ENCODE measurements around the gene ICAM1. TPM values are rescaled to one million over a fixed set of nuclear protein-coding genes. Genes with fewer than 3 reads are reported as not detected.
A peak's percentile ranks its signal among the peaks of the same experiment; 100 is the strongest.

ICAM1 gene
- total RNA-seq, 1 donor: 6.5 TPM

GRCh38 chr19:10245189-10245939 lies 25.6 kb upstream of the ICAM1 start:
- no peak overlapping the region for H3K4me3 ChIP-seq (ENCODE audit: low read depth, low read length)
- no peak for DNase-seq (ENCODE audit: low read depth)
- no peak for TF ChIP-seq CTCF (IDR thresholded peaks at IDR 0.05; ENCODE audit: insufficient read depth, low read length)

GRCh38 chr19:10246511-10246910 lies 24.4 kb upstream of the ICAM1 start:
- no peak overlapping the region for H3K4me3 ChIP-seq (ENCODE audit: low read depth, low read length)
- no peak for DNase-seq (ENCODE audit: low read depth)
- TF ChIP-seq CTCF (IDR thresholded peaks at IDR 0.05; ENCODE audit: insufficient read depth, low read length): no peak

- TF ChIP-seq CTCF (IDR thresholded peaks at IDR 0.05; ENCODE audit: insufficient read depth, low read length): no peak
- H3K4me3 ChIP-seq (ENCODE audit: low read depth, low read length): peak within 1 kb of the TSS; percentile 81
- DNase-seq (ENCODE audit: low read depth): peak; percentile 99
Measured at GRCh38 chr19:10251792-10252694, 18.9 kb upstream of the ICAM1 start, which contains the start of gene MRPL4. MRPL4 (plus strand) TSS chr19:10252214; CDS start chr19:10252254, 40 bp downstream.

- H3K4me3 ChIP-seq (ENCODE audit: low read depth, low read length): peak overlapping the region; percentile 81
- no peak for TF ChIP-seq CTCF (IDR thresholded peaks at IDR 0.05; ENCODE audit: insufficient read depth, low read length)
- DNase-seq (ENCODE audit: low read depth): no peak
Measured at GRCh38 chr19:10252707-10253106, 18.2 kb upstream of the ICAM1 start.

- no peak for TF ChIP-seq CTCF (IDR thresholded peaks at IDR 0.05; ENCODE audit: insufficient read depth, low read length)
- DNase-seq (ENCODE audit: low read depth): no peak
Measured at GRCh38 chr19:10254244-10254643, 16.7 kb upstream of the ICAM1 start.

GRCh38 chr19:10255358-10255757 lies 15.6 kb upstream of the ICAM1 start:
- H3K4me3 ChIP-seq (ENCODE audit: low read depth, low read length): no peak overlapping the region
- no peak for DNase-seq (ENCODE audit: low read depth)
- TF ChIP-seq CTCF (IDR thresholded peaks at IDR 0.05; ENCODE audit: insufficient read depth, low read length): no peak

More at GRCh38 chr19:10254244-10254643, 16.7 kb upstream of the ICAM1 start:
- no peak overlapping the region for H3K4me3 ChIP-seq (ENCODE audit: low read depth, low read length)
